Measurements from ENCODE around the gene CKAP5. TPM values are rescaled to one million over a fixed set of nuclear protein-coding genes. Genes with fewer than 3 reads are reported as not detected.

CKAP5 gene
- polyA plus RNA-seq (2013, experiment 1 of 2; ENCODE audit: insufficient read length): 115 TPM
- 48.4 TPM for polyA plus RNA-seq (2013, experiment 2 of 2; ENCODE audit: insufficient read length)

- DNase-seq: peak; percentile 91
These were observed at the start of gene CKAP5 for GRCh38 chr11:46845740-46846509. Gene CKAP5 (minus strand): TSS chr11:46846280. CDS start chr11:46821231, 25,049 bp downstream.

GRCh38 chr11:46895821-46896220, 49.7 kb upstream of the CKAP5 start:
- DNase-seq: no peak

GRCh38 chr11:46894961-46895360, 48.9 kb upstream of the CKAP5 start:
- no peak for DNase-seq

GRCh38 chr11:46894506-46894905, 48.4 kb upstream of the CKAP5 start:
- no peak for DNase-seq

GRCh38 chr11:46892838-46893237, 46.8 kb upstream of the CKAP5 start:
- DNase-seq: no peak

- DNase-seq: no peak
These were observed 46.0 kb upstream of the CKAP5 start for GRCh38 chr11:46892109-46892508.

- peak; percentile 12 for DNase-seq
These were observed 44.6 kb upstream of the CKAP5 start for GRCh38 chr11:46890665-46891064.

- DNase-seq: peak; percentile 65
These were observed 43.8 kb upstream of the CKAP5 start for GRCh38 chr11:46889689-46890475.

- DNase-seq: no peak
These were observed 43.2 kb upstream of the CKAP5 start for GRCh38 chr11:46889251-46889650.

- DNase-seq: no peak
These were observed 42.6 kb upstream of the CKAP5 start for GRCh38 chr11:46888636-46889035.

- no peak for DNase-seq
These were observed 40.1 kb upstream of the CKAP5 start for GRCh38 chr11:46886211-46886610.

- no peak for DNase-seq
These were observed 33.0 kb upstream of the CKAP5 start for GRCh38 chr11:46879056-46879585.

- no peak for DNase-seq
These were observed 31.5 kb upstream of the CKAP5 start for GRCh38 chr11:46877580-46877979.

GRCh38 chr11:46876471-46876870, 30.4 kb upstream of the CKAP5 start:
- DNase-seq: no peak

GRCh38 chr11:46874586-46874985, 28.5 kb upstream of the CKAP5 start:
- no peak for DNase-seq

GRCh38 chr11:46868912-46869311, 22.8 kb upstream of the CKAP5 start:
- DNase-seq: no peak

- peak; percentile 65 for DNase-seq
These were observed 19.3 kb upstream of the CKAP5 start for GRCh38 chr11:46865340-46865739.

- DNase-seq: no peak
These were observed 14.1 kb upstream of the CKAP5 start for GRCh38 chr11:46860218-46860617.

- no peak for DNase-seq
These were observed 13.0 kb upstream of the CKAP5 start for GRCh38 chr11:46858920-46859546.

- DNase-seq: no peak
These were observed 11.6 kb upstream of the CKAP5 start for GRCh38 chr11:46857666-46858065.

- no peak for DNase-seq
These were observed 10.7 kb upstream of the CKAP5 start for GRCh38 chr11:46856605-46857343.

GRCh38 chr11:46855863-46856262, 9.8 kb upstream of the CKAP5 start:
- no peak for DNase-seq

All from fibroblast of skin of back (primary cell).